Medulla oblongata (tissue), 1 donor: Measurements from ENCODE around the gene ABCB10.
A peak's percentile ranks its signal among the peaks of the same experiment; 100 is the strongest.
"Not testable (repeated sequence)": the region's sequence is repeated elsewhere in the genome, so short reads cannot be mapped to it uniquely, and the experiment has no call there.

Experiments used
- DNase-seq: peaks from one replicate; pipeline ENCODE4 v3.0.0-alpha.2; 2015; ENCODE audit errors: extremely low spot score

The ABCB10 gene

GRCh38 chr1:229558460-229559335 lies at the start of gene ABCB10:
ABCB10 (minus strand) TSS chr1:229558707; CDS start chr1:229558652, 55 bp downstream.
- DNase-seq, result peak; percentile 98

GRCh38 chr1:229607370-229607769 lies 48.9 kb upstream of the ABCB10 start:
- no peak for DNase-seq

GRCh38 chr1:229603371-229604005 lies 45.0 kb upstream of the ABCB10 start:
- no peak for DNase-seq

GRCh38 chr1:229600229-229600628 lies 41.7 kb upstream of the ABCB10 start:
- DNase-seq, result no peak

DNA sequence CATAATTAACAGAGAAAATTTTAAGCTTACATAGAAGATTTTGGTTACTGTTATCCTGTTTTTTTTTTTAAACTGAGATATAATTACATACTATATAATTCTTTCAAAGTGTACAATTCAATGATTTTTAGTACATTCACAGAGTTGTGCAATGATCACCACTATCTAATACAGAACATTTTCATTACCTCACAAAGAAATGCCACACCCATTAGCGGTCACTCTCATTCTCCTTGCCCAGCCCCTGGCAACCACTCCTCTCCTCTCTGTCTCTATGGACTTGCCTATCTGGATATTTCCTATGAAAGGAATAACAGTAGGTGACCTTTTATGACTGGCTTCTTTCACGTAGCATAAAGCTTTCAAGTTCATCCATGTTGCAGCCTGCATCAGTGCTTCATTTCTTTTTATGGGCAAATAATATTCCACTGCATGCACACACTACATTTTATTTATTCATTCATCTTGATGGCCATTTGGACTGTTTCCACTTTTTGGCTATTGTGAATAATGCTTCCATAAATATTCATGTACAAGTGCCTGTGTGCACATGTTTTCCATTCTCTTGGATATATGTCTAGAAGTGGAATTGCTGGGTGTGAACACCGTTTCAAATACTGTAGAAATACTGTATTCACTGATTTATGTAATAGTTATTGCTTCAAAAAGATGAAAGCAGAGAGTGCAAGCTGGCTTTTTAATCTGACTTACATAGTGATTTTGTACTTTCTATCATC lies 40.9 kb upstream of the ABCB10 start:
- no peak for DNase-seq

DNA sequence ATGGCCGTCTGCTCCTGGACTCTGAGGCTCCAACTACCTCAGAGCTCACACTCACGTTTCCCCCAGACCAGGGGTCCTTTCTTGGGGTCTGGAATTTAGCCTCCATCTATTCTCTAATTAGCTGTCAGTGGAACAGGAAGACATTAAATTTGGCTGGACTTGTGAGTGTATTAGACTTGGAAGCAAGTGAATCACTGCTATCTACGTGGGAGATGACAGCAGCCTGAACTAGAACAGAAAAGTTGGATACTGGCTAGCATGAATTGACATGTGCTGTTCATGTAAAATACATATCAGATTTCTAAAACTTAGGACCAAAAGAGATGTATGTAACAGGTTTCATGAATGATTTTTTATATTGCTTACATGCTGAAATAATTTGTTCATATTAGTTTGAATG lies 39.4 kb upstream of the ABCB10 start:
- DNase-seq, result no peak

- peak; percentile 48 for DNase-seq
Measured at GRCh38 chr1:229596925-229597699, 38.6 kb upstream of the ABCB10 start.

- DNase-seq, result not testable (repeated sequence)
Measured at GRCh38 chr1:229595876-229596275, 37.4 kb upstream of the ABCB10 start.

- no peak for DNase-seq
Measured at GRCh38 chr1:229594227-229595008, 35.9 kb upstream of the ABCB10 start.

GRCh38 chr1:229593800-229594199 lies 35.3 kb upstream of the ABCB10 start:
- no peak for DNase-seq

DNA sequence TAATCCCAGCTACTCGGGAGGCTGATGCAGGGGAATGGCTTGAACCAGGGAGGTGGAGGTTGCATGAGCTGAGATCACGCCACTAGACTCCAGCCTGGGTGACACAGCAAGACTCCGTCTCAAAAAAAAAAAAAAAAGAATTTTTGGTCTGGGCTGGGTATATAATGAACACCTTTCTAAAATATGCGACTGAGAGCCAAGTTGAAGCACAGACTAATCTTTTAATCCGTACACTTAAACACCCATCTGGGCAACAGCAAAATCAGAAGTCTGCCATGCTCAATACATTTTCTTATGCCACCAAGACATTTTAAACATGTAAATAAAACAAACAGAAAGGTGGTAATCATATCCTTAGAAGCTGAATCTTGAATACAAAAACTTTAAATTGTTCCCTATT lies 31.6 kb upstream of the ABCB10 start:
- DNase-seq, result no peak

GRCh38 chr1:229585338-229585737 lies 26.8 kb upstream of the ABCB10 start:
- DNase-seq, result no peak

DNA sequence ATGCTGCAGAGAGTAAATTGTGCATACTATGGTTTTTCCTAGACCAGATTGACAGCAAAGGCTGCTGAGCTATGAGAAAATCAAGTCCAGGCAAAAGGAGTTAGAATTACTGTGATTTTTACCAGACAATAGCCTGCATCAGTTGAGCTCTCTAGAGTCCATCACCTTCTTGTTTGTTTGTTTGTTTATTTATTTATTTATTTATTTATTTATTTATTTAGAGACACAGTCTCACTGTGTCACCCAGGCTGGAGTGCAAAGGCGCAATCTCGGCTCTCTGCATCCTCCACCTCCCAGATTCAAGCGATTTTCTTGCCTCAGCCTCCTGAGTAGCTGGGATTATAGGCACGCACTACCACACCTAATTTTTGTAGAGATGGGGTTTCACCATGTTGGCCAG lies 24.2 kb upstream of the ABCB10 start:
- no peak for DNase-seq

- peak; percentile 77 for DNase-seq
Measured at GRCh38 chr1:229582011-229582694, 23.6 kb upstream of the ABCB10 start.

- DNase-seq, result no peak
Measured at GRCh38 chr1:229581485-229581884, 23.0 kb upstream of the ABCB10 start.

DNA sequence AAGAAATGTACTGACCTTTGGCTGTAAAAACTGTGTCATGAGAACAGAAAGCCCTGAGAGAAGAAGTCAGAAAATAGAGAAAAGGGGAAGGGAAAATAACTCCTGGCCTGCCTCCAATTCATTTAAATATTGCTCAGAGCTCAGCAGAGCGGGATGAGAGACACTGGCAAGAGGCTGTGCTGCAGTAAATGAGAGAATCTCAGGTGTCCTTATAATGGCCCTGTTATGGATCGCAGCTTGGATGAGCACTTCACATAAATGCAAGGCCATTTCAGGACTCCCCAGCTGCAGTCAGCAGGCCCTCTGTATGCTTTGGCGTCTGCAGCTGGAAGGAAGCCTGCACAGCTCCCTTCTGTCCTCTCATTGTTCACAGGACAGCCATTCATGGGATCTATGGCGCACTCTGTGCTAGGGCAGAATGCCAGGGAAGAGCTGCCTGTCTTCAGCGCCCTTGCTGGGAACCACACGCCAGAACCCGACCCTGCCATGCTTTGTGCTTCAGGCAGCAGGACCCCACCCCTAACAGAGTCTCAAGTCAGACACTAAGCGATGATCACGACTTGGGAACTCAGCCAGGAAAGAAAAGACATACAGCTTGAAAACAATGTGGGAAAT lies 20.7 kb upstream of the ABCB10 start:
- peak; percentile 96 for DNase-seq

DNA sequence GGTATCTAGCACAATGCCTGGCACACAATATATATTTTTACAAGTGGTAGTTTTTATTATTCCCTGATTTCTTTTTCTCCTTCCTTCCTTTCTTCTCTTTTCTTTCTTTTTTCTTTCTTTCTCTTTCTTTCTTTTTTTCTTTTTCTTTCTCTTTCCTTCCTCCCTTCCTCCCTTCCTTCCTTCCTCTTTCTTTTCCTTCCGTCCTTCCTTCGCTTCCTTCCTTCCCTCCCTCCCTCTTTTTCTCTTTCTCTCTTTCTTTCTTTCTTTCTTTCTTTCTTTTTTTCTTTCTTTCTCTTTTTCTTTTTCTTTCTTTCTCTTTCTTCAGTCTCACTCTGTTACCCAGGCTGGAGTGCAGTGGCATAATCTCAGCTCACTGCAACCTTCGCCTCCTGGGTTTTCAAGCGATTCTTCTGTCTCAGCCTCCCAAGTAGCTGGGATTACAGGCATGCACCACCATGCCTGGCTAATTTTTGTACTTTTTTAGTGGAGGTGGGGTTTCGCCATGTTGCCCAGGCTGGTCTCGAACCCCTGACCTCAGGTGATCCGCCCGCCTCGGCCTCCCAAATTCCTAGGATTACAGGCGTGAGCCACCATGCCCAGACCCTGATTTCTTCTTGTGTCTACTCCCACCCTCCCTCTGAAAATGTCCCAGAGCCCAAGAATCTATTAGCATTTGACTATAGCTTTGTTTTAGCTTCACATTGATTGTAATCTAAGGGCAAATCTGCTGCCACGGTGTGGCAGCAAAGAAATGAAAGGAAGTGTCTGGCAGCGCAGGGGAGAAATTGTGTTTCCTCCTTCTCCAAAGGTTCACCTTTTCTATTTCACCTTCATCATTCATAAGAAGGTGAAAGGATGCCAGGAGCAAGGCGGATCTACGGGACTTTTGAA lies 19.9 kb upstream of the ABCB10 start:
- DNase-seq, result no peak

GRCh38 chr1:229574679-229575442 lies 16.4 kb upstream of the ABCB10 start:
- DNase-seq, result no peak
